SU-DHL-6 (cell line): Measurements from ENCODE around the gene IL17B.

Source experiments
- H2AFZ ChIP-seq: fragments of 200-600 bp; sonication (generic); 2 replicates; pipeline ENCODE4 v1.6.1; 2014; ENCODE audit warnings: low read depth, mild to moderate bottlenecking, moderate library complexity, mixed read lengths, antibody characterized with exemption, low read length; ENCODE audit not compliant: severe bottlenecking
- H3F3A ChIP-seq: fragments of 200-600 bp; shearing (Covaris generic); 2 replicates; pipeline ENCODE4 v1.6.0; 2016; ENCODE audit warnings: antibody characterized with exemption, mild to moderate bottlenecking; ENCODE audit not compliant: insufficient read depth
- H3K27ac ChIP-seq: fragments of 200-600 bp; sonication (generic); 2 replicates; pipeline ENCODE4 v1.5.1; 2016; ENCODE audit warnings: low read depth, mild to moderate bottlenecking, low read length, moderate library complexity, mixed read lengths
- H3K27me3 ChIP-seq: fragments of 200-600 bp; sonication (generic), shearing (Covaris generic); 2 replicates; pipeline ENCODE4 v1.6.0; 2014; ENCODE audit warnings: mild to moderate bottlenecking, low read length
- H3K36me3 ChIP-seq: fragments of 200-600 bp; sonication (generic); 2 replicates; pipeline ENCODE4 v1.6.1; 2014; ENCODE audit warnings: mild to moderate bottlenecking, low read length, mixed read lengths
- H3K4me2 ChIP-seq: fragments of 300-600, 200-600 bp; shearing (Covaris generic), sonication (generic); 2 replicates; pipeline ENCODE4 v1.6.0; 2014; ENCODE audit warnings: low read length, low read depth, mild to moderate bottlenecking; ENCODE audit not compliant: poor library complexity, severe bottlenecking
- H3K4me3 ChIP-seq: fragments of 200-600 bp; sonication (generic); 2 replicates; pipeline ENCODE4 v1.5.1; 2014; ENCODE audit warnings: antibody characterized with exemption, low read length, mild to moderate bottlenecking, mixed read lengths; ENCODE audit not compliant: insufficient read depth, poor library complexity, severe bottlenecking
- H3K79me2 ChIP-seq: fragments of 200-600 bp; sonication (generic); 2 replicates; pipeline ENCODE4 v1.6.1; 2014; ENCODE audit warnings: mild to moderate bottlenecking, low read length, moderate library complexity; ENCODE audit not compliant: insufficient read depth
- H3K9ac ChIP-seq: fragments of 200-600 bp; sonication (generic); 2 replicates; pipeline ENCODE4 v1.7.0; 2014; ENCODE audit warnings: mild to moderate bottlenecking, low read length
- H3K9me2 ChIP-seq: fragments of 200-600 bp; sonication (generic); replicated peaks from 2 replicates; pipeline ENCODE4 v1.6.1; 2014; ENCODE audit warnings: low read length; ENCODE audit not compliant: insufficient read depth
- H3K9me3 ChIP-seq: fragments of 200-600 bp; sonication (generic); 2 replicates; pipeline ENCODE4 v1.6.1; 2014; ENCODE audit warnings: low read length, mixed read lengths; ENCODE audit not compliant: insufficient read depth
- H4K20me1 ChIP-seq: fragments of 200-600 bp; sonication (generic); 2 replicates; pipeline ENCODE4 v1.6.1; 2014; ENCODE audit warnings: low read depth, mild to moderate bottlenecking, antibody characterized with exemption, low read length, moderate library complexity, mixed read lengths
- CTCF ChIP-seq: fragments of 200-600 bp; sonication (generic); IDR thresholded peaks from one replicate; pipeline ENCODE4 v1.5.1; 2017; ENCODE audit warnings: antibody characterized with exemption, mild to moderate bottlenecking, low read length, moderate library complexity; ENCODE audit not compliant: insufficient read depth, poor library complexity, severe bottlenecking
- EZH2phosphoT487 ChIP-seq: fragments of 200-600 bp; sonication (generic), shearing (Covaris generic); conservative IDR thresholded peaks from 2 replicates; pipeline ENCODE4 v1.6.1; 2018; ENCODE audit warnings: mild to moderate bottlenecking, antibody characterized with exemption, low read length, moderate library complexity, mixed read lengths

Gene IL17B

GRCh38 chr5:149379818-149380374 lies 804 bp upstream of the IL17B start:
- no peaks in the 10 kb centered on the region for H3K27me3 ChIP-seq
- H4K20me1 ChIP-seq: no peaks in the 10 kb centered on the region
- H3K36me3 ChIP-seq: no peaks in the 10 kb centered on the region
- TF ChIP-seq EZH2phosphoT487 (no peak), CTCF (no peak)
- no peak overlapping the region for H3K27ac ChIP-seq
- no peak overlapping the region for H3K4me3 ChIP-seq
- no peak overlapping the region for H2AFZ ChIP-seq
- H3F3A ChIP-seq: no peaks in the 10 kb centered on the region
- H3K9me2 ChIP-seq: no peaks in the 10 kb centered on the region
- no peaks in the 10 kb centered on the region for H3K79me2 ChIP-seq
- H3K9me3 ChIP-seq: no peaks in the 10 kb centered on the region
- H3K4me2 ChIP-seq: no peak overlapping the region
- no peak overlapping the region for H3K9ac ChIP-seq

GRCh38 chr5:149378241-149378820 lies 761 bp downstream of the IL17B start:
- H3K4me2 ChIP-seq: no peak overlapping the region
- H3K9me3 ChIP-seq: no peaks in the 10 kb centered on the region
- no peaks in the 10 kb centered on the region for H3K9me2 ChIP-seq
- H3K9ac ChIP-seq: no peak overlapping the region
- no peaks in the 10 kb centered on the region for H3K79me2 ChIP-seq
- no peak overlapping the region for H2AFZ ChIP-seq
- TF ChIP-seq CTCF: no peak
- TF ChIP-seq EZH2phosphoT487: no peak
- H3K36me3 ChIP-seq: no peaks in the 10 kb centered on the region
- H4K20me1 ChIP-seq: no peaks in the 10 kb centered on the region
- no peak overlapping the region for H3K4me3 ChIP-seq
- no peaks in the 10 kb centered on the region for H3K27me3 ChIP-seq
- H3F3A ChIP-seq: no peaks in the 10 kb centered on the region
- no peak overlapping the region for H3K27ac ChIP-seq

GRCh38 chr5:149376711-149377447 lies 2.2 kb downstream of the IL17B start:
- no peaks in the 10 kb centered on the region for H3K79me2 ChIP-seq
- H3K9me2 ChIP-seq: no peaks in the 10 kb centered on the region
- H2AFZ ChIP-seq: no peak overlapping the region
- no peak overlapping the region for H3K27ac ChIP-seq
- no peak overlapping the region for H3K4me2 ChIP-seq
- no peaks in the 10 kb centered on the region for H3K36me3 ChIP-seq
- TF ChIP-seq CTCF (no peak), EZH2phosphoT487 (no peak)
- H3K27me3 ChIP-seq: no peaks in the 10 kb centered on the region
- no peak overlapping the region for H3K9ac ChIP-seq
- no peak overlapping the region for H3K4me3 ChIP-seq
- H4K20me1 ChIP-seq: no peaks in the 10 kb centered on the region
- H3F3A ChIP-seq: no peaks in the 10 kb centered on the region
- no peaks in the 10 kb centered on the region for H3K9me3 ChIP-seq
